Activated naive CD4-positive, alpha-beta T cell treated with anti-CD3 and anti-CD28 coated beads, Interleukin-2, amount 50 U/mL, for 16 hours (primary cell): ENCODE measurements around the gene KLHL25.
A peak's percentile ranks its signal among the peaks of the same experiment; 100 is the strongest.
"Not testable (repeated sequence)": the region's sequence is repeated elsewhere in the genome, so short reads cannot be mapped to it uniquely, and the experiment has no call there.

Experiments
- DNase-seq: peaks from one replicate; pipeline ENCODE4 v3.0.0-alpha.2; 2020

Gene KLHL25

GRCh38 chr15:85800478-85801123, 5.9 kb upstream of the KLHL25 start:
- no peak for DNase-seq

DNA sequence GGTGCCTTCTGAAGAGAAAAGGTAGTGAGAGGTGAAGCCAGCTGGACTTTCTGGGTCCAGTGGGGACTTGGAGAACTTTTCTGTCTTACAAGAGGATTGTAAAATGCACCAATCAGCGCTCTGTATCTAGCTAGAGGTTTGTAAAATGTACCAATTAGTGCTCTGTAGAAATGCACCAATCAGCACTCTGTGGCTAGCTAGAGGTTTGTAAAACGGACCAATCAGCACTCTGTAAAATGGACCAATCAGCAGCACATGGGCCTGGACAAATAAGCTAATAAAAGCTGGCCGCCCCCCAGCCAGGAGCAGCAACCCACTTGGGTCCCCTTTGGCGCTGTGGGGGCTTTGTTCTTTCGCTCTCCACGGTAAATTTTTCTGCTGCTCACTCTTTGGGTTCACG, 1.6 kb upstream of the KLHL25 start:
- not testable (repeated sequence) for DNase-seq

- DNase-seq, result no peak
These were observed 896 bp upstream of the KLHL25 start for GRCh38 chr15:85795337-85796305.

DNA sequence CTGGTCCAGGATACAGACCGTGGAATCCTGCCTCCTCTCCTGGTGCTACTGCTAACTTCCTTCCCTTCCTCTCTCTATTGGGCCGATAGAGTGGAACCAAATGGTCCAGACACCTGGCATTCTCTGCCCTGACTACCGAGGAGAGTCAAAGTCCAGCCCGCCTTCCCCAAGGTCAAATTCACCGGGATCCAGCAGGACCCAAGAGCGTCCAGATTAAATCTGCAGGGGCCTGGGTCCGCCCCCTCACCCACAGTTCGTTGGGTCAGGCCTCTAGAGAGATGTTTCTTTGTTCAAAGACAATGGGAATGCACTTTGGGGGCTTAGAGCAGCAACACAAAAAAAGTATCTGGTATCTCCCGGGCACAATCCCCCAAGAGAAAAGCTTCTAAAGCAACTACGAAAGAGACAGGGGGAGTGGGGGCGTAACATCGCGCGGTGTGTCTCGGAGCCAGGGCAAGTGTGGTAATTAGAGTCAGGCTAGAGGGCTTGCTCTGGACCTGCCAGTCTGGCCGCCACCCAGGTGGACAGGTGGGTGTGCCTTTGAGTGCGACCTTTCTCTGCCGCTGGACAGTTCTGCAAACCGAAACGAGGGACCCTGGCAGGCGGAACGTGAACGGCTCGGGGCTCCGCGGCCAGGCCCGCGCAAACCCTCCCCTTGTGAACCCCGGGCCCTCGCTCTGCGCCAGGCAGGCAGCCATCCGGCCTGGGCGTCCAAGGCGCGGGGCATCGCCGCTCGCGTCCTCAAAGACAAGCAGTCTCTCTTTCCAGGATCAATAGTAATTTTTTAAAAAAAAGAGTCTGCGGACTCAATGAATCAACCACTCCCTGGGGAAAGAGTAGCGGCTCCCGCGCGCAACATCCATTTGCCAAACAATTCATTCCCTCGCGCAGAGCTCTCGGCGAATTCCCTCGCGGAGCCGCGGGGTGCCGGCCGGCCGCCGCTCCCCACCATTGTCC, 806 bp downstream of the KLHL25 start:
- peak; percentile 48 for DNase-seq

DNA sequence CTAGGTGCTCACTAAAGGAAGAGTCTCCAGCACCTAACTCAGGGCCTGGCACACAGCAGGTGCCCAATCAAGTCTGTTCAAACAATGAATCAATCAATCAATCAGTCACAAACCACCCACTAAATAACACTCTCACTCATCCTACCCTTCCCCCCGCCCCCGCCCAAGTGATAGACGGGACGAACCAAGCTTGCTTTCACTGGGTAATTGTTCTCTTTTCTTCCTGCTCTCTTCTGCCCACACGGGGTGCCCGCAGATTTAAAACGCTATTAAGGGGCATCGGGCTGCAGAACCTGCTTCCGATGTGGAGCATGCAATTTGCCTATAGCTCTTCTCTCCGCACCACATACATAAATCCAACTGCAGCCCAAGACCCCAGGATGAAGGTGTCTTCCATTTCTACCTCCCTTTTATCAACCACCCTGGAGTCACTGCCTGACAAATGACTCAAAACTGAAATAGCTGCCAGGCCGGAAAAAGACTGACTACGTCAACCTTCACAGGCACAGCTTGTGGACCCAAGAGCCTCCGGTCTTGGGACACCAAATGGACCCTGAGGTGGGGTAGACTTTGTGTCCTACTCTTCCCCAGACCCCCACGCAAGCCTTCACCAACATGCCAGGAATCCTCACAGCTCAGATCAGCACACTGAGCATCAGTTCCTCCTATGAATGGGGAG, 1.7 kb downstream of the KLHL25 start:
- DNase-seq, result peak; percentile 36

DNA sequence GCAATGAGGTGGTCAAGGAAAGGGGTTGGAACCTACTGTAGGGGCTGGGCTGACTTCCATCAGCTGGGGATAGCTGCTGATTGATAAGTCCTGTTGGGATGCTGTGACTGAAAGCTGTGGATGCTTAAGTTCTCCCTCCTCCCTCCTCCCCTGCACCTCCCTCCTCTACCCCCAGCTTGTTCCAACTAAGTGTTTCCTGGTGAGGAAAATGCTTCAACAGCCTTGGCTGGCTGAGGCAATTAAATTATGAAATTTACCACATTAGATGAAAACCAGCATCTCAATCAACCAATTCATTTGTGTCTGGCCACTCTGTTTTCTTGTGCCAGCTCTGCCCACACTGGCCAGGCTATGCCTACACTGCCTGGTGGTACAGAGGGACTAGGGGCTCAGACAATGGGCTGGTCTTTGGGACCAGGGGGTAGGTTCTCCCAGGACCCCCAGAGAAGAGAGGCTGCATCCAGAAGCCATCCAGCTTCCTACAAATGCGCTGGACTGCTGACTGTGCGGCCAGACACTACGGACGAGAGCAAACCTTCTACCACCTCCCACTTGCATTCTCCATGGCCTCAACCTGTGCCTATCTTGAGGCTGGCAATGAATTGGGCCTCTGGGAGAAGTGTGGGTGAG, 2.5 kb downstream of the KLHL25 start:
- DNase-seq, result no peak

- DNase-seq, result no peak
These were observed 5.2 kb downstream of the KLHL25 start for GRCh38 chr15:85789496-85789875.

- no peak for DNase-seq
These were observed 5.8 kb downstream of the KLHL25 start for GRCh38 chr15:85788771-85789495.

DNA sequence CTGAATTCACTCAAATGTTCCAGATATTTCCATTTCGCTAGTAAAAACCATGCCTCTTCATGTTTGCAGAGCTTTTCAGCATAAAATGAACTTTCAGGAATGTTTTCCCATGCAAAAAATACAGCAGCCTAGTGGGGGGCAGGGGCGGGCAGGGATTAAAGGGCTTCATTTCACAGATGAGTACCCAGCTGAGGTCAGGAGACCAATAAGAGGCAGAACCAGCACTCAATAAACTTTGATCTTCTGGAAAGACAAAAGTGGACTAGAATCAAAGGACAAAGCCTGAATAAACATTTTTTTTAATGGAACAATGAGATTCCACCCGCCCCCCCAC, 8.0 kb downstream of the KLHL25 start:
- DNase-seq, result no peak

DNA sequence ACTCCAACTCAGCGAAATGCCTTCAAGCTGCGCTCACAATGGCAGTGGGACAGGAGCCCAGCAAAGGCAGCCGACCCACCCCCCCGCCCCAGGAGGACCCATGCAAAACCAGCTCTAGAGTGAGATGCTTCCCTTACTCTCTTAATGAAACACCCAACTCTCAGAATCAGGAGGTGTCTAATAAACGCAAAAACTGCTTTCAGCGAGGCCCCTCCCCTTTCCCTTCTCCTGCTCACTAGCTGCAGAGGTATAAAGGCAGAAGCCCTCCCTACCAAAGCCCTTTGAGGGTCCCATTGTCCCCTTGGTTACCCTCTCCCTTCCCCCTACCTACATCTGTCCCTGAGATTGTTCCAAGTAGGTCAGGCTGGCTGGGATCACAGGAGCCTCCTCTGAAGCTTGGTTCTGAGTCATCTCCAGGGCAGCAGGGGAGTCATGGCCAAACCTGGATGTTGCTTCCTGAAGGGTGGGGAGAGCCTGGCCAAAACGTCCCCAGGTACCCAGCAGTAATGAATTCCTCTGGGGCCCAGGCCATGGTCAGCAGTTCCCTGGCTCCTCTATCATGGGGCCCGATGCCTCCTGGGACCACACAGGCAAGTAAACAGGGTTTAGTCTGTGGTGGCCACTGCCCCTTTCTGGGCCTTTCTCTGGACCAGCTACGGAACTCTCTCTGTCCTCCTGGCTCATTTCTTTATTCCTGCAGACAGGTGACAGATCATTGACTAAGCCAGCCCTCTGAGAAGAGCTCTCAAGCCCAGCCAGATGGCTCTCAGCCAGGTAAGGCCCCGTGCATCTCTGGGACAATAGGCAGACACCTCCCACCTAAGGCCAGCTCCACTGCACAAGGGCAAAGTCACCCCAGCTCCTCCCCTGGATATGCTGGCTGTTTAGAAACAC, 8.6 kb downstream of the KLHL25 start:
- no peak for DNase-seq

DNA sequence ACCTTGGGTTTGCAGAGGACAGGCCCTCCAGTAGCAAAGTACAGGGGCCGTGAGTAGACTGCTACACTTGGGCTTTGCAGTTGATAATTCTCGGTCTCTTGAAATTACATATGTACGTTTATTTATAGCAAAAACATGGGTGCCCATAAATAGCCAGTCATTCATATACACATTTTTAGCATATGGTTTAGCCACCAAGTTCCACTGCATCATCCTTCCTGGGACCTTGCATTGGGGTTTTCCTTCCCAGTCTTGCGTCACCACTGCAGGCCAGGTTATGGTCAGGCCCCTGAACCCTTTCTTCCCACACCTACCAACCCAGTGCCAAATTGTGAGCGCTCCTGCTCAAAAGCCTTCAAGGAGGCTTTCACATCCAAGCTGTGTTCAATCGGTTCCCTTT, 12.7 kb downstream of the KLHL25 start:
- no peak for DNase-seq

- no peak for DNase-seq
These were observed 13.6 kb downstream of the KLHL25 start for GRCh38 chr15:85781099-85781498.

DNA sequence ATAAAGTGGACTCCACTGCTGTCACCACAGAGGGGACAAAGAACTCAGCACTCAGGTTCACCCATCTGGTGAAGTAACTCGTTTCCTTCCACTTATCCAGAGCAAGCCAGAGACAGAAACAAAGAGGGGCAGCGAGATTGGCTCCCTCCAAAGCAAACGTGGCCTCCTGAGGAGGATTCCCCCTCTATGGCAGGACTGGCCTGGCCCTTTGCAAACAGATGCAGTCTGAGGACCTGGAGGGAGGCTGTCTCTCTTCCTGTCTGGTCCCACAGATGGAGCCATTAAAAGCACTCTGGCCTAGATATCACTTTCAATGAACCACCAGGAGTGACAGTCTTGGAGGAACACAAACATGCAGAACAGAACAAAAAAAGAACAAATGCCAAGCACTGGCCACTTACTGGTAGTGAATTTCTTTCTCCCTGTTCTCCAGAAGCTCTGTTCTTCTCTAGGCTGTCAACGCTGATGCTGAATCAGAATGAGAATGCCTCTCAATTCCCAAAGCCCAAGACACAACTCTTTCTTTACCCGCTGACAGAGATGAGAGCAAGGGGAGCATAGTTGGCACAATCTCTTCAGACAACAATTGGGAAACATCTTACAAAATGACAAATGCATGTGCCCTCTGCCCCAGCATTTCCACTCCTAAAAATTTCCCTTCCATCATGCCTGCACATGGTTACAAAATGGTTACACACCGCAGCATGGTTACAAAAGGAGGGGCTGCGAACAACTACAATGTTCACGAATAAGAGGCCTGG, 14.3 kb downstream of the KLHL25 start:
- no peak for DNase-seq

- no peak for DNase-seq
These were observed 15.5 kb downstream of the KLHL25 start for GRCh38 chr15:85779249-85779648.

GRCh38 chr15:85778107-85778776, 16.5 kb downstream of the KLHL25 start:
- DNase-seq, result no peak

DNA sequence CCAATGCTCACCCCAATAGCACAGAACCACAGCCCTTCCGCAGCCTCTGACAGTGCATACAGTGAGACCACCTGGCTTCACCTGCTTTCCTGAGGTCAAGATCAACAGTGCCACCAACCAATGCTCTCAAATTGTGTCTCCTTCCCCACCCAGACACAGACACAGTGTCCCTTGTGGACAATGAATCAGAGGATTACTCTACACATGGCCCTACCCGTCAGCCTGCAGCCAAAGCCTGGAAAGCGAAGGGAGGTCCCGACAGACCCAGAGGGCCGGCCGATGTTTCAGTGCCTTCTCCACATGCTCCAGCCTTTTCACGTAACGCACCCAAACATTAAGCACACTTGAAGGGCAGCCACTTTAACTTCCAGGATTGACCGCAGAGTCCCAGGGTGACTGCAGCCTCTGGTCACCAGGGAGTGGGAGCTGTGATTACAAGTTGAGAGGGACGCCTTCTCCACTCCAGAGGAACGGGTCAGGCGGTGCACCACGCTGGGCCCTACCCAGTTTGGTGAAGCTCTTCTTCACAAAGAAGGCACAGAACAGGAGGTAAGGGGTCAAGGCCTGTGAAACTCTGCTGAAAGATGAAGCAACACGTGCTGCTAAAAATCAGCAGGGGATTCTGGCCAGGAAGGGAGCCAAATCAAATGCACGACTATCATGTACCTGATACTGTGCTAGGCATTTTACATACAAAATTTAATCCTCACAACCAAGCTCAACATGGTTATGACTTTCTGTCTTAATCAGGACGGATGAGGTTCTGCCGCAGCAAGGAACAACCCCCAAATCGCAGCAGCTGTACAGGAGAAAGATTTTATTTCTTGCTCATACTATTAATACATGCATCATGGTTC, 17.2 kb downstream of the KLHL25 start:
- DNase-seq, result no peak

- DNase-seq, result no peak
These were observed 20.8 kb downstream of the KLHL25 start for GRCh38 chr15:85773970-85774369.

GRCh38 chr15:85773249-85773648, 21.5 kb downstream of the KLHL25 start:
- DNase-seq, result no peak
